Measurements from ENCODE around the gene PANX1. TPM values are rescaled to one million over a fixed set of nuclear protein-coding genes. Genes with fewer than 3 reads are reported as not detected.

Gene PANX1
- total RNA-seq, 1 experiment from 2014 or later, result 21.9 TPM

- H3K36me3 ChIP-seq (ENCODE audit: control insufficient read depth in 1 of 2, insufficient read depth in 2 of 2, low read length in 2 of 2), result no peaks in the 10 kb centered on the region
- RAD21 ChIA-PET (ENCODE audit: low non-redundant PET in 1 of 2, low total read pairs in 2 of 2, uncharacterized antibody in 2 of 2, unreplicated experiment in 2 of 2), result no interaction called here
- H3K4me3 ChIP-seq (replicated peaks in 1 of 2; ENCODE audit: low read depth in 1 of 2, low read length in 2 of 2), result no peak overlapping the region
- no peaks in the 10 kb centered on the region for H3K9me2 ChIP-seq (ENCODE audit: insufficient read depth)
- CTCF ChIA-PET, result no interaction called here
- ATAC-seq, result no peak
- H3K9ac ChIP-seq (ENCODE audit: low read length), result no peak overlapping the region
- H3K4me1 ChIP-seq (ENCODE audit: control insufficient read depth in 1 of 2, insufficient read depth in 2 of 2, low read length in 2 of 2), result no peaks in the 10 kb centered on the region
- no peak overlapping the region for H3K27ac ChIP-seq (ENCODE audit: low read depth, low read length)
- no peaks in the 10 kb centered on the region for H4K20me1 ChIP-seq (ENCODE audit: insufficient read depth)
- no peaks in the 10 kb centered on the region for H3K9me3 ChIP-seq (ENCODE audit: control insufficient read depth in 1 of 2, insufficient read depth in 1 of 2, low read depth in 1 of 2, low read length in 2 of 2)
- no peak overlapping the region for H3K4me2 ChIP-seq (ENCODE audit: low read length)
- POLR2A ChIA-PET, result no interaction called here
- intact Hi-C loops (cut with micrococcal nuclease), result no loop called here
- no peak for DNase-seq (ENCODE audit: low read depth, low spot score)
- BruUV-seq (replicated peaks), result no TSS peak
- no peak overlapping the region for H2AFZ ChIP-seq (ENCODE audit: low read depth, low read length, poor library complexity, severe bottlenecking)
- peaks cover 67% of the 10 kb centered on the region for H3K79me2 ChIP-seq (ENCODE audit: insufficient read depth, low read length)
- no peaks in the 10 kb centered on the region for H3K27me3 ChIP-seq (ENCODE audit: insufficient read depth, low read length)
- TF ChIP-seq, protein P1, sequence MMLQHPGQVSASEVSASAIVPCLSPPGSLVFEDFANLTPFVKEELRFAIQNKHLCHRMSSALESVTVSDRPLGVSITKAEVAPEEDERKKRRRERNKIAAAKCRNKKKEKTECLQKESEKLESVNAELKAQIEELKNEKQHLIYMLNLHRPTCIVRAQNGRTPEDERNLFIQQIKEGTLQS (IDR thresholded peaks at IDR 0.05), result no peak
- TF ChIP-seq SIN3A (IDR thresholded peaks at IDR 0.05; ENCODE audit: low read depth) (no peak), TCF7L2 (IDR thresholded peaks at IDR 0.05; ENCODE audit: borderline replicate concordance, extremely low read depth, insufficient read depth, insufficient read length) (no peak), SP1 (IDR thresholded peaks at IDR 0.05; ENCODE audit: low read depth) (no peak), ZBTB33 (IDR thresholded peaks at IDR 0.05; ENCODE audit: extremely low read depth, insufficient replicate concordance, low read length) (no peak), ZNF274 (IDR thresholded peaks at IDR 0.05; ENCODE audit: low read depth, low read length) (no peak)
These were observed 40.9 kb downstream of the PANX1 start for GRCh38 chr11:94169516-94169915.

DNA sequence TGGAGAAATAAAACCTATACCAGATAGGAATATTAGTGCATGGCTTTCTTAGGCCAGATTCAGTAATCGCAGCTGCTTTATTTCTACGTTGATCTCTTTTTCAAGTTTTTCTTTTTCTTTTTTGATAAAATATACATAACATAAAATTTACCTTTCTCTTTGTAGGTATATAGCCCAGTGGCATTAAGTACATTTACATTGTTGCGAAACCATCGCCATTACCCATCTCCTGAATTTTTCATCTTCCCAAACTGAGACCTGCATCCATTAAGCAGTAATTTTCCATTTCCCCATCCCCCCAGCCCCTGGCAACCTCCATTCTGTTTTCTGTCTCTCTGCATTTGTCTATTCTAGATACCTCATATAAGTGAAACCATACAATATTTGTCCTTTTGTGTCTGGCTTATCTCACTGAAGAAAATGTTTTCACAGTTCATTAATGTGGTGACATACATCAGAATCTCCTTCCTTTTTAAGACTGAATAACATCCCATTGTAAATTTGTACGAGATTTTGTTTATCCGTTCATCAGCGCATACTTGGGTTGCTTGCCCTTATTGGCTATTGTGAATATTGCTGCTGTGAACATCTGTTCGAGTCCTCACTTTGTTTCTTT is 41.4 kb downstream of the PANX1 start:
- POLR2A ChIA-PET, result no interaction called here
- DNase-seq (ENCODE audit: low read depth, low spot score) (no peak), ATAC-seq (no peak)
- no peak overlapping the region for H3K4me2 ChIP-seq (ENCODE audit: low read length)
- no peaks in the 10 kb centered on the region for H3K9me2 ChIP-seq (ENCODE audit: insufficient read depth)
- no peak overlapping the region for H2AFZ ChIP-seq (ENCODE audit: low read depth, low read length, poor library complexity, severe bottlenecking)
- CTCF ChIA-PET, result no interaction called here
- no peaks in the 10 kb centered on the region for H3K9me3 ChIP-seq (ENCODE audit: control insufficient read depth in 1 of 2, insufficient read depth in 1 of 2, low read depth in 1 of 2, low read length in 2 of 2)
- H3K36me3 ChIP-seq (ENCODE audit: control insufficient read depth in 1 of 2, insufficient read depth in 2 of 2, low read length in 2 of 2), result no peaks in the 10 kb centered on the region
- RAD21 ChIA-PET (ENCODE audit: low non-redundant PET in 1 of 2, low total read pairs in 2 of 2, uncharacterized antibody in 2 of 2, unreplicated experiment in 2 of 2), result no interaction called here
- no peak overlapping the region for H3K27ac ChIP-seq (ENCODE audit: low read depth, low read length)
- intact Hi-C loops (cut with micrococcal nuclease), result no loop called here
- H3K4me1 ChIP-seq (ENCODE audit: control insufficient read depth in 1 of 2, insufficient read depth in 2 of 2, low read length in 2 of 2), result no peaks in the 10 kb centered on the region
- peaks cover 66% of the 10 kb centered on the region for H3K79me2 ChIP-seq (ENCODE audit: insufficient read depth, low read length)
- peaks cover 3% of the 10 kb centered on the region; the same call in 1 of the 2 replicates for H4K20me1 ChIP-seq (ENCODE audit: insufficient read depth)
- TF ChIP-seq MAX (IDR thresholded peaks at IDR 0.05) (no peak), ZBTB33 (IDR thresholded peaks at IDR 0.05; ENCODE audit: extremely low read depth, insufficient replicate concordance, low read length) (no peak), EZH2 (IDR thresholded peaks at IDR 0.05) (no peak), YY1 (IDR thresholded peaks at IDR 0.05; ENCODE audit: extremely low read depth, insufficient replicate concordance, low read depth, low read length) (no peak), EZH2phosphoT487 (IDR thresholded peaks at IDR 0.05; ENCODE audit: borderline replicate concordance) (no peak), SIN3A (IDR thresholded peaks at IDR 0.05; ENCODE audit: low read depth) (no peak), SRF (IDR thresholded peaks at IDR 0.05; ENCODE audit: low read depth) (no peak), POLR2A (IDR thresholded peaks at IDR 0.05; ENCODE audit: borderline replicate concordance, extremely low read depth, insufficient read depth, insufficient read length) (no peak), EGR1 (IDR thresholded peaks at IDR 0.05; ENCODE audit: low read depth) (no peak), TCF7L2 (IDR thresholded peaks at IDR 0.05; ENCODE audit: borderline replicate concordance, extremely low read depth, insufficient read depth, insufficient read length) (no peak), SP1 (IDR thresholded peaks at IDR 0.05; ENCODE audit: low read depth) (no peak), FOSL1 (IDR thresholded peaks at IDR 0.05; ENCODE audit: low read depth) (no peak)
- no peaks in the 10 kb centered on the region for H3K27me3 ChIP-seq (ENCODE audit: insufficient read depth, low read length)
- BruUV-seq (replicated peaks), result no TSS peak
- no peak overlapping the region for H3K4me3 ChIP-seq (replicated peaks in 1 of 2; ENCODE audit: low read depth in 1 of 2, low read length in 2 of 2)
- H3K9ac ChIP-seq (ENCODE audit: low read length), result no peak overlapping the region

All from HCT116 (cell line).